Tibial artery (tissue), 4 donors: ENCODE results near the gene PRR5.

Source experiments
- DNase-seq, 2 donors: peaks; one replicate each; pipeline ENCODE4 v3.0.0-alpha.2; 2019
- H3K27ac ChIP-seq, 2 donors: fragments of 200-600 bp; sonication (generic) in 1 of 2; 1 replicate in 1 of 2; 2 replicates in 1 of 2; pipeline ENCODE4 v1.5.1; 2018 to 2019; ENCODE audit warnings: mild to moderate bottlenecking in 1 of 2
- H3K27me3 ChIP-seq, 2 donors: fragments of 200-600 bp; sonication (generic) in 1 of 2; one replicate each; pipeline versions ENCODE4 v1.5.1 to v1.6.0; 2016 to 2019
- H3K36me3 ChIP-seq, 3 donors: fragments of 200-600 bp; sonication (generic) in 2 of 3; one replicate each; pipeline ENCODE4 v1.5.1; 2016 to 2019; ENCODE audit warnings: mild to moderate bottlenecking in 2 of 3
- H3K4me1 ChIP-seq, 4 donors: fragments of 200-600 bp; sonication (generic) in 2 of 4; 1 replicate in 3 of 4; 2 replicates in 1 of 4; pipeline ENCODE4 v1.5.1; 2016 to 2019
- H3K4me3 ChIP-seq, 2 donors: fragments of 200-600 bp; sonication (generic) in 1 of 2; 1 replicate in 1 of 2; 2 replicates in 1 of 2; pipeline ENCODE4 v1.5.1; 2018 to 2019; ENCODE audit warnings: mild to moderate bottlenecking in 2 of 2
- H3K9me3 ChIP-seq, 3 donors: fragments of 200-600 bp; sonication (generic) in 1 of 3; one replicate each; pipeline ENCODE4 v1.5.1; 2016 to 2019
- CTCF ChIP-seq, 2 experiments: fragments of 200-600 bp in 1 of 2; fragments of 450-650 bp in 1 of 2; IDR thresholded peaks; one replicate each; pipeline ENCODE4 v1.5.1; 2017 to 2019; ENCODE audit warnings: antibody characterized with exemption in 2 of 2, mild to moderate bottlenecking in 1 of 2, moderate library complexity in 1 of 2
- intact Hi-C: fragments of 100-400 bp; cut with DNase I; formaldehyde crosslinking; loops from one replicate; pipeline ENCODE4 v1.15.0; 2023; ENCODE audit warnings: low total_unique reads

PRR5 gene

GRCh38 chr22:44709881-44710392 lies 7.9 kb downstream of the PRR5 start:
- H3K36me3 ChIP-seq: no peaks in the 10 kb centered on the region
- DNase-seq: no peak
- H3K9me3 ChIP-seq: no peaks in the 10 kb centered on the region
- H3K4me1 ChIP-seq: no peaks in the 10 kb centered on the region
- no peak for TF ChIP-seq CTCF (IDR thresholded peaks at IDR 0.05)
- peaks cover 0 to 5% of the 10 kb centered on the region in 2 donors for H3K27me3 ChIP-seq
- H3K27ac ChIP-seq: no peak overlapping the region
- intact Hi-C loops: no loop called here
- H3K4me3 ChIP-seq: no peak overlapping the region

GRCh38 chr22:44710474-44711240 lies 8.7 kb downstream of the PRR5 start:
- H3K4me1 ChIP-seq: no peaks in the 10 kb centered on the region
- H3K9me3 ChIP-seq: no peaks in the 10 kb centered on the region
- H3K27me3 ChIP-seq: peaks cover 0 to 5% of the 10 kb centered on the region in 2 donors
- no peak for TF ChIP-seq CTCF (IDR thresholded peaks at IDR 0.05)
- no peak for DNase-seq
- no peak overlapping the region for H3K27ac ChIP-seq
- H3K4me3 ChIP-seq: no peak overlapping the region
- intact Hi-C loops: no loop called here
- peaks cover 0 to 5% (median 0%) of the 10 kb centered on the region in 3 donors for H3K36me3 ChIP-seq

DNA sequence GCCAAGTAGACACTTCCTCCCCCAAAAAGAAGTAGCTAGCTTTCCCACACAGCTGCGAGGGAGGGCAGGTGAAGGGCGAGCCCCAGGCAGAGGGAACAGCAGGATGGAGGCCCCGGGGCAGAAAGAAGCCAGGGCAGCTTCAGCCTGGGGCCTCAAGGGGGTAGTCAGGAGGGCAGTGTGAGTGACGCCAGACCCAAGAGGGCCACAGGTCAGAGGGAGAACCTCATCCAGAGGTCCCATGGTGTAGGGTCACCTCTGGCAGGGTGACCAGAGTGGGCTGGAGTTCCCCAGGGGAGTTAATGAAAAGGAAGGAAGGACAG lies 9.2 kb downstream of the PRR5 start:
- Histone ChIP-seq H3K36me3 (peaks cover 0 to 5% (median 0%) of the 10 kb centered on the region in 3 donors), H3K4me1 (no peaks in the 10 kb centered on the region), H3K9me3 (no peaks in the 10 kb centered on the region), H3K27ac (no peak overlapping the region), H3K4me3 (no peak overlapping the region), H3K27me3 (peaks cover 0 to under 1% of the 10 kb centered on the region in 2 donors)
- intact Hi-C loops: no loop called here
- no peak for DNase-seq
- TF ChIP-seq CTCF (IDR thresholded peaks at IDR 0.05): no peak

GRCh38 chr22:44711690-44712555 lies 9.9 kb downstream of the PRR5 start:
- TF ChIP-seq CTCF (IDR thresholded peaks at IDR 0.05): no peak
- DNase-seq: no peak
- no peak overlapping the region for H3K27ac ChIP-seq
- H3K9me3 ChIP-seq: no peaks in the 10 kb centered on the region
- no peak overlapping the region for H3K4me3 ChIP-seq
- intact Hi-C loops: no loop called here
- H3K27me3 ChIP-seq: no peaks in the 10 kb centered on the region
- peaks cover 0 to 5% (median 0%) of the 10 kb centered on the region in 3 donors for H3K36me3 ChIP-seq
- no peaks in the 10 kb centered on the region for H3K4me1 ChIP-seq

DNA sequence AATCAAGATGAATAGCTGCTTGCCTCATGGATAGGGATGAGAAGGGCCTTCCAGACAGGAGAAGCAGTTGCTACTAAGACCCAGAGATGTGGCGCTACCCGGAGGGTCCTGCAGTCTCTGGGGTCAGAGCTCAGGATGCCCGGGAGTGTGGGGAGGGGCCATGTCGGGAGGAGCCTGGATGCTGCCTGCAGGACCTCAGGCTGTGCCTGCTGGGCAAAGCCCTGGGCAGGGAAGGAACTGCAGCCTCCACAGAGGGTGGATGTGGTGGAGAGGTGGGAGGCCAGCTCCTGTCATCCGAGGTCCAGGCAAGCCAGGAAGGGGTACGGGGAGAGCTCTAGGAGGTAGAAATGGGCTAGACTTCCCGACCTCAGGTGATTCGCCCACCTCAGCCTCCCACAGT lies 11.0 kb downstream of the PRR5 start:
- no peak overlapping the region for H3K27ac ChIP-seq
- H3K4me3 ChIP-seq: no peak overlapping the region
- H3K9me3 ChIP-seq: no peaks in the 10 kb centered on the region
- no peak for TF ChIP-seq CTCF (IDR thresholded peaks at IDR 0.05)
- no peak for DNase-seq
- no peaks in the 10 kb centered on the region for H3K4me1 ChIP-seq
- peaks cover 0 to 5% (median 0%) of the 10 kb centered on the region in 3 donors for H3K36me3 ChIP-seq
- intact Hi-C loops: no loop called here
- H3K27me3 ChIP-seq: no peaks in the 10 kb centered on the region
